Hepatocyte (in vitro differentiated cells): ENCODE results near the gene LGALS7B. TPM values are rescaled to one million over a fixed set of nuclear protein-coding genes. Genes with fewer than 3 reads are reported as not detected.

ENCODE experiments used
- DNase-seq: peaks from one replicate; pipeline ENCODE4 v3.0.0-alpha.2; 2016; ENCODE audit warnings: low spot score
- H2AFZ ChIP-seq: fragments of 200-600 bp; sonication (generic); 2 replicates; pipeline ENCODE4 v1.6.0; 2016; ENCODE audit warnings: antibody characterized with exemption, mild to moderate bottlenecking
- H3K27ac ChIP-seq: fragments of 200-600 bp; sonication (generic); 2 replicates; pipeline ENCODE4 v1.5.1; 2016; ENCODE audit warnings: mild to moderate bottlenecking
- H3K27me3 ChIP-seq: fragments of 200-600 bp; sonication (generic); 2 replicates; pipeline ENCODE4 v1.6.1; 2016
- H3K36me3 ChIP-seq: fragments of 200-600 bp; sonication (generic); replicated peaks from 2 replicates; pipeline ENCODE4 v1.5.1; 2016; ENCODE audit warnings: low read depth; ENCODE audit not compliant: insufficient read depth
- H3K4me1 ChIP-seq: fragments of 200-600 bp; sonication (generic); 2 replicates; pipeline ENCODE4 v1.5.1; 2016; ENCODE audit warnings: mild to moderate bottlenecking, moderate library complexity; ENCODE audit not compliant: insufficient read depth
- H3K4me2 ChIP-seq: fragments of 200-600 bp; sonication (generic); 2 replicates; pipeline ENCODE4 v1.6.0; 2016
- H3K4me3 ChIP-seq: fragments of 200-600 bp; sonication (generic); 2 replicates; pipeline ENCODE4 v1.5.1; 2016; ENCODE audit warnings: mild to moderate bottlenecking
- H3K79me2 ChIP-seq: fragments of 200-600 bp; sonication (generic); 2 replicates; pipeline ENCODE4 v1.6.0; 2017; ENCODE audit warnings: mild to moderate bottlenecking
- H3K9me2 ChIP-seq: fragments of 200-600 bp; sonication (generic); replicated peaks from 2 replicates; pipeline ENCODE4 v1.6.0; 2017; ENCODE audit warnings: mild to moderate bottlenecking; ENCODE audit not compliant: insufficient read depth
- H3K9me3 ChIP-seq: fragments of 200-600 bp; sonication (generic); 2 replicates; pipeline ENCODE4 v1.5.1; 2016; ENCODE audit warnings: low read depth, mild to moderate bottlenecking
- H4K20me1 ChIP-seq: fragments of 200-600 bp; sonication (generic); 2 replicates; pipeline ENCODE4 v1.6.0; 2016; ENCODE audit warnings: mild to moderate bottlenecking; ENCODE audit not compliant: insufficient read depth, poor library complexity, severe bottlenecking
- CTCF ChIP-seq: fragments of 200-600 bp; sonication (generic); IDR thresholded peaks from 2 replicates; pipeline ENCODE4 v1.5.1; 2016; ENCODE audit warnings: antibody characterized with exemption, mild to moderate bottlenecking; ENCODE audit not compliant: poor library complexity
- EZH2 ChIP-seq: fragments of 200-600 bp; sonication (generic); IDR thresholded peaks from 2 replicates; pipeline ENCODE4 v1.6.1; 2016; ENCODE audit warnings: antibody characterized with exemption, mild to moderate bottlenecking, borderline replicate concordance
- EZH2phosphoT487 ChIP-seq: fragments of 200-600 bp; sonication (generic); IDR thresholded peaks from one replicate; pipeline ENCODE4 v1.6.1; 2018; ENCODE audit warnings: antibody characterized with exemption, mild to moderate bottlenecking, low read depth, moderate library complexity; ENCODE audit not compliant: unreplicated experiment, severe bottlenecking
- WGBS: methylation state at CpG from one replicate; pipeline ENCODE4 v1.1.6; 2016; ENCODE audit warnings: low lambda C conversion rate; ENCODE audit errors: missing lambda C conversion rate; 5-methylcytosine and 5-hydroxymethylcytosine counted together
- polyA plus RNA-seq: library from polyadenylated mRNA; unstranded; fragments of >200 nt; fragmentation: Nextera tagmentation; extraction: Ambion mirVana; gene quantifications from 2 replicates; pipeline ENCODE4 v1.2.1, GENCODE V29; 2016
- total RNA-seq: library from RNA; depleted of rRNA; stranded (reverse); fragments of >200 nt; gene quantifications from 2 replicates; pipeline ENCODE4 v1.2.3, GENCODE V29; 2014

LGALS7B gene
- total and polyA plus RNA-seq, 2 experiments from 2014 or later, result not detected

GRCh38 chr19:38792250-38793111, 3.5 kb downstream of the LGALS7B start:
- Histone ChIP-seq H4K20me1 (no peaks in the 10 kb centered on the region), H3K9me3 (no peaks in the 10 kb centered on the region), H3K27me3 (no peaks in the 10 kb centered on the region), H3K9me2 (no peaks in the 10 kb centered on the region), H3K4me1 (no peaks in the 10 kb centered on the region), H3K79me2 (no peaks in the 10 kb centered on the region), H3K36me3 (no peaks in the 10 kb centered on the region), H2AFZ (no peak overlapping the region), H3K4me3 (no peak overlapping the region), H3K27ac (no peak overlapping the region), H3K4me2 (no peak overlapping the region)
- WGBS, result 93% methylated on average over 48 of the region's 71 CpGs
- TF ChIP-seq EZH2, result no peak
- DNase-seq, result no peak

GRCh38 chr19:38793177-38793576, 4.2 kb downstream of the LGALS7B start:
- DNase-seq, result no peak
- Histone ChIP-seq H3K27me3 (no peaks in the 10 kb centered on the region), H2AFZ (no peak overlapping the region), H4K20me1 (no peaks in the 10 kb centered on the region), H3K9me3 (no peaks in the 10 kb centered on the region), H3K36me3 (no peaks in the 10 kb centered on the region), H3K4me1 (no peaks in the 10 kb centered on the region), H3K79me2 (no peaks in the 10 kb centered on the region), H3K27ac (no peak overlapping the region), H3K4me2 (no peak overlapping the region), H3K4me3 (no peak overlapping the region), H3K9me2 (no peaks in the 10 kb centered on the region)
- no peak for TF ChIP-seq EZH2phosphoT487
- no peak for TF ChIP-seq CTCF
- TF ChIP-seq EZH2, result no peak
- WGBS, result 88% methylated on average over 8 of the region's 8 CpGs

GRCh38 chr19:38793671-38794070, 4.7 kb downstream of the LGALS7B start:
- no peaks in the 10 kb centered on the region for H3K36me3 ChIP-seq
- no peaks in the 10 kb centered on the region for H4K20me1 ChIP-seq
- no peaks in the 10 kb centered on the region for H3K27me3 ChIP-seq
- TF ChIP-seq EZH2 (no peak), EZH2phosphoT487 (no peak), CTCF (no peak)
- H3K4me3 ChIP-seq, result no peak overlapping the region
- no peak overlapping the region for H3K4me2 ChIP-seq
- H3K9me2 ChIP-seq, result no peaks in the 10 kb centered on the region
- H3K27ac ChIP-seq, result no peak overlapping the region
- no peak for DNase-seq
- no peaks in the 10 kb centered on the region for H3K9me3 ChIP-seq
- no peaks in the 10 kb centered on the region for H3K79me2 ChIP-seq
- H3K4me1 ChIP-seq, result no peaks in the 10 kb centered on the region
- H2AFZ ChIP-seq, result no peak overlapping the region
- WGBS, result 96% methylated on average over 5 of the region's 5 CpGs

GRCh38 chr19:38795549-38795948, 6.5 kb downstream of the LGALS7B start:
- 90% methylated on average over 4 of the region's 4 CpGs for WGBS
- no peak overlapping the region for H3K4me2 ChIP-seq
- H3K4me3 ChIP-seq, result no peak overlapping the region
- no peak for TF ChIP-seq CTCF
- no peak for TF ChIP-seq EZH2phosphoT487
- TF ChIP-seq EZH2, result no peak
- DNase-seq, result no peak
- H3K79me2 ChIP-seq, result no peaks in the 10 kb centered on the region
- H2AFZ ChIP-seq, result no peak overlapping the region
- H4K20me1 ChIP-seq, result no peaks in the 10 kb centered on the region
- H3K9me3 ChIP-seq, result no peaks in the 10 kb centered on the region
- no peaks in the 10 kb centered on the region for H3K27me3 ChIP-seq
- no peak overlapping the region for H3K27ac ChIP-seq
- peaks cover 3% of the 10 kb centered on the region for H3K4me1 ChIP-seq
- H3K36me3 ChIP-seq, result no peaks in the 10 kb centered on the region
- no peaks in the 10 kb centered on the region for H3K9me2 ChIP-seq
